Measurements from ENCODE around the gene CUBN.
"Not testable (repeated sequence)": the region's sequence is repeated elsewhere in the genome, so short reads cannot be mapped to it uniquely, and the experiment has no call there.

Gene CUBN

GRCh38 chr10:17141504-17142229, 12.1 kb upstream of the CUBN start:
- no peak for DNase-seq (ENCODE audit: low read depth in 3 of 3)

- DNase-seq (ENCODE audit: low read depth in 3 of 3) = no peak
These were observed 10.8 kb upstream of the CUBN start for GRCh38 chr10:17140386-17140761.

DNA sequence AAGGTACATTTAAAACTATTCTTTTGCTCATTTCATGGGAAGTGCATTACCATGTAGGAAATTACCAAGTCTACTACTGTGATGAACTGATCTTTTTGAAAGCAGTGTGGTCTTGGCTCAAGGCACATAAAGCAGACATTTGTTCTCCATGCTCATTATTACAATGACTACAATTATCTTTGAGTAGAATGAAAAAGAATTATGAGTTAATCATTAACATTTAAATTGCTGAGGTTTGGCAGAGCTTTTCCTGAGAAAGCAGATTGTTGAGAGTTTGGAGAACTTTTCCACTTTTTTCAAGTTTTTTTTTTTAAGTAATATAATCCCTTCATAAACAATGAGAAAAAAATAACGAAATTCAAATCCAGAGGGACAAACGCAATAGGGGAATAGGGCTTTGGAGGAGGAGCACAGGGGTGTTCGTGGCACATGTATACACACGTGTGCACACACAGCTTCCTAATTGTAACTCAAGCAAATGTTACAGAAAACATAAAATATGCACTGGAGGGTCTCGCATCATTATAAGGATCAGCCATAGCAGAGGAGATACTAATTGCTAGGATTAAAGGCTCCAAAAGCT, 8.9 kb upstream of the CUBN start:
- DNase-seq (ENCODE audit: low read depth in 3 of 3) = no peak

DNA sequence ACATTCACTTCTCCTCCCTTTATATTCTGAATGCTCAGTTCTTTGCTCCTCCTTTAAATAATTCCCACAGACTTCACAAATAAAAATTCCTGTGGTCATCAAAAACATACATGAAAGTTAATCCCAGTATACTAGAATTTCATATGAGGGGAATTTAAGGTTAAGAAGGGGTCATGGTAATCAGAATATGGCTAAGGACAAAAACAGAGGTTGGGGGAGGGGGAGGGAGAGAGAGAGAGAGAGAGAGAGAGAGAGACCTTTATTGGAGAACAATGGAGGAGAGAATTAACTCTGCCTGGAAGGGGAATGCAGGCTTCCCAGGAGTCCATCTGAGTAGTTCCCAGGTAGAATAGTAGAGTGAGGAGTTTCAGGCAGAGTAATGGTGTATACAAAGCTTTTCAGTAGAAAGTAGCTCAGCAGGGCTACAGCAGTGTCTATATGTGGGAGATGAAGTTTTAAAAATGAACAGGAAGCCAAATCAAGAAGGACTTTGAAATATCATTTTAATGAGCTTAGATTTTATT, 5.2 kb upstream of the CUBN start:
- DNase-seq (ENCODE audit: low read depth in 3 of 3) = no peak

GRCh38 chr10:17134282-17134681, 4.7 kb upstream of the CUBN start:
- DNase-seq (ENCODE audit: low read depth in 3 of 3) = no peak

GRCh38 chr10:17128261-17128660, 1.4 kb downstream of the CUBN start:
- no peak for DNase-seq (ENCODE audit: low read depth in 3 of 3)

GRCh38 chr10:17126327-17126726, 3.3 kb downstream of the CUBN start:
- DNase-seq (ENCODE audit: low read depth in 3 of 3) = no peak

DNA sequence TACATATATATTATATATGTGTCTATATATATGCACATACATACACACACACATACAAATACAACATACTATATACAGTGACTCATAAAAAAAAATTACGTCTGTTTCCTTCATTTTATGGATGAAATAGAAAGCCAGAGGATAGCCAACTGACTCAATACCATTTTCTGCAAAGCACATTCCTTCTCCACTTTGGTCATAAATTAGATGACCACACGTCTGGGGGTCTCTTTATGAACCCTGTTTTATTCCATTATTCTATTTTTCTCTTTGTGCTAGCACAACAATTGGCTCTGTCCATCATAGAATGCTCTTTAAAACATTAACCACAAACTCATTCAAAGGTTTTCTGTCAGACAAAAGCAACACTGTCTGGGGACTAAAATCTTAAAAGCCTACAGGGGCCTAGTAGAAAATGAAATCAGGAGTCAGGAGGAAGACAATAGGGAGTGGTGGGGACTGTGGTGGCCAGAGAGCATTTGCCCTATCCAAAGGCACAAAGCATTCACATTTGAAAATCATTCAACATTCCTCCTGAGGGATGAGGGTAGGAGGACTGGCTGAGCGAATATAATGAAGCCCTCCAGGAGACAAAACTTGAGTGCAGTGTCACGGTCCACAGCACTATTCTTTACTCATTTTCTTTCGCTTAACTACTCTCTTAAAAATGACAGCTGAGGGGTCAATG, 4.3 kb downstream of the CUBN start:
- no peak for DNase-seq (ENCODE audit: low read depth in 3 of 3)

GRCh38 chr10:17123961-17124360, 5.7 kb downstream of the CUBN start:
- no peak for DNase-seq (ENCODE audit: low read depth in 3 of 3)

DNA sequence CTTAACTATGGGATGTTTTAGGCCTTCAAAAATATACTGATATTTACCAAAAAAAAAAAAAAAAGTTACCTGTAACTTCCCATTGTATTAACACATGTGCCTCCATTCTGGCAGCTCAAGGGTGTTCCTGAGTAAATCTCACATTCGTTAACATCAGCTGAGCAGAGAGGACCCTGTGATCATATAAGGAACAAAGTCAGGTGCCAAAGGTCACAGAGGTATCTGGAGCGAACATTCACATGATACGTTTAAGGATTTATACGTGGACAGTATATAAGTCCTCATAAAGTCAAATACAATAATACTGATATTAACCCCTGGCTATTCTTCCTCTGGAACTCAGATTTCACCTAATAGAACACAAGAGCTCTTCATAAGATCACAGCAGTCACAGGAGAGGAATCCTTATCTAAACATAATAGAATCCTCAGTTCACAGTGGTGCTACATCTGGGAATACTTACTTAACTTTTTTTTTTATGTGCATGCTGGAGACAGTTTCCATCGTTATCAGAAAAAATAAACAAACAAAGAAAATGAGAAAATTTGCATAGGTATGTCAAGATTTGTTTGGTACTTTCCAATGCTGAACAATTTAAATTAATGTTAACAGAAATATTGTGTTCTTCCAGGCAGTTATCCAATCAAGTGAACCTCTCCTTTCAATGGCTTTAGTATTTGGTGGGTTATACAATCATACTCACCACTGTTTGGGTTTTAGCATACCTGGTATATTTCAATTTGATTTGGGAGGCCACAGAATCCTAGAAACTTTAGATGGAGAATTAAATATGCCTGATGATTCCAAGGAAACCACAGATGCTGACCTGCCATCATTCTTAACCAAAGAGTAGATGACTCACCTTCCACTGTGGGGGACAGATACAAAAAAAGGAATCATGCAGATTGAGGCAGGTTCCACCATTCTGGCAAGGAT, 6.6 kb downstream of the CUBN start:
- DNase-seq (ENCODE audit: low read depth in 3 of 3) = no peak

DNA sequence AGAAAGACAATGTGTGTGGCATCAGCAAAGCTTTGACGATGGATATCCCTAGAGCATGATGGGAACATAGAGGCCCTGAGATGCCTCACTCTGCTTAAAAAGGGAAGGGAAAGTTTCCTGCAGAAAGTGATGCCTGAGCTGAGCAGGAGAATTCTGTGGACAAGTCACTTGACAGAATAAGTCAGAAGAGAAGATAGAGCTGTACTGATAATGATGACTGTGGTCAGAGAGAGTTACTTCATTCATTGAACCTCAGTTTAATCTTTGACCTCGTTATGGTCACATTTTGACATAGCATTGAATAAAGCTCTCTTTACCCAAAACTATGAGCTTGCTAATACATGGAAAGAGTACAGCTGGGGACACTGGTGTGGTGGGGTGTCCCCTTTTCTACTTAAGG, 7.6 kb downstream of the CUBN start:
- DNase-seq (ENCODE audit: low read depth in 3 of 3) = no peak

DNA sequence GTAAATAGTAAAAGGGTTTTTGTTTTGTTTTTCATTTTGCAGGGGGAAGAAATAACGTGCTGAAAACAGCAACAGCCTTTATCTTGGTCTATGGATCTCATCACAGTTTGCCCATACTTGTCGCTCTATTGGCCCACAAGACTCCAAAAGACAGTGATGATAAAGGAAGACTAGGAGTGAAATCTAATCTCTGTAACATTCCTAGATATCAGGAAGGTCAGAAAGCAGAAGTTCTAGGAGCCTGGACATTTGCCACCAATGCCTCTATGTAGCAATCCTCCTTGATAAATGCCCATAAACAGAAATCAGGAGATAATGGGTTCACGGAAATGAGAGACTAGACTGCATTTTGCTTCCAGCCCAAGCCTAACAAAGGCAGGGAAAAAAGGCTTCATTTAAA, 8.9 kb downstream of the CUBN start:
- DNase-seq (ENCODE audit: low read depth in 3 of 3) = no peak

GRCh38 chr10:17119845-17120244, 9.8 kb downstream of the CUBN start:
- DNase-seq (ENCODE audit: low read depth in 3 of 3) = no peak

DNA sequence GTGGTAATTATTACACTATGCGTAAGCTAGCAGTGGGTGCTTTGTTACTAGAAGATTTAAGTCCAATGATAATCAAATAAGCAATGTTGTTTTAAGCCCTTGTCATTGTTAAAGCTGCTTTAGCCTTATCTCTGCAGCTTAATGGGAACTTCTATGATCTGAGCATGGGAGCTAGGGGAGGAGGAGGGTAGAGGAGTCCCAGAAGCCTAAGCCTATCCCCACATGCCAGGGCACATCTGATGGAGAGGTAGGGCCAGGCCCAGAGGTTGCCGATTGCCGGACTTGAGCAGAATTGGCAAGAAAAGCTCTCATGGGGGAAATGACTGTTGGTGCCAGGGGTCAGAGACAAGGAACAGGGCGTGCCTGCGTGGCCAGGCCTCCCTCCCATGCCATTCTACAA, 13.4 kb downstream of the CUBN start:
- DNase-seq (ENCODE audit: low read depth in 3 of 3) = no peak

DNA sequence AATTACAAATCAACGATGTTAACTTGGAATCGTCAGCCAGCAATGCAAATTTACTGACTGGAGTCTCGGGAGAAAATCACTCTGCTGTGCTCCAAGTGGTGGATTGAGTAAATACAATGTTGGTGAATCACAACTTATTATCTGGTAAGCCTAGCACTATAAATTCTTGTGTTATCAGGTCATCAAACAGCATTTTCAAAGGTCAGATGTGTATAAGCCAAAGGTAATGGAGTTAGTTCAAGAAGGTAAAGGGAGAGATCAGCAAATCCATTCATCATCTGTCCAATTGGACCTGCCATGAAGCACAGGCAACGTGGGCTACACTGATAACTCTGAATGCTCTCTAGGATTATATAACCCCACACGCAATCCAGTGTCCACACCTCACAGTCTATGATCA, 13.9 kb downstream of the CUBN start:
- DNase-seq (ENCODE audit: low read depth in 3 of 3) = no peak

GRCh38 chr10:17114878-17115444, 14.7 kb downstream of the CUBN start:
- DNase-seq (ENCODE audit: low read depth in 3 of 3) = not testable (repeated sequence)

DNA sequence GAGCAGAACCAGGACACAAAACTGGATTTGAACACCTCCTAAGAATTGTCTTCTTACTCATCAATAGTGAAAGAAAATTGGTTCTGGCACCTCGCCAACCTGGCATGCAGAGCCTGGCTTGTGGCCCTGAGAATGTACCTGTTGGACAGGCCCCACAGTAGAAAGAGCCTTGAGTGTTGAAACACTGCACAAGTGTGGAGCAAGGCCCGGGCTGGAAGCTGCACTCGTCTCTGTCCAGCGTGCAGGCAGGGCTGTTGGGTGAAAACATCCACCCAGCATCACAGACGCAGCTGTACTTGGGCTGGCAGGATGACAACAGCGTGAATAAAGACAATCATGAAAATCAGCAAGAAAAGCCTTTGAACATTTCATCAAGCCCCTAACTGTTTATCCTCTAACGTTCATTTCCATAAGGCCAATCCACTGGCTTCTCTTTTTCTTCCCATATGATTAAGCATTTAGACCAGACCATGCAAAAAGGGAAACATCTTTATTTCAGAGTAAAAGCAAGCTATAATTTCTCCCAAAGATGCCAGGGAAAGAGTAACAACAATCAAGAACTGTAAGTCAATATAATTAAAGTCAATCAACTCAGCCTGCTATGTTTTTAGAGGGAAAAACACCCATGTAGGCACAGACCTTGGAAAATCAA, 15.6 kb downstream of the CUBN start:
- no peak for DNase-seq (ENCODE audit: low read depth in 3 of 3)

GRCh38 chr10:17113346-17113745, 16.3 kb downstream of the CUBN start:
- DNase-seq (ENCODE audit: low read depth in 3 of 3) = no peak

DNA sequence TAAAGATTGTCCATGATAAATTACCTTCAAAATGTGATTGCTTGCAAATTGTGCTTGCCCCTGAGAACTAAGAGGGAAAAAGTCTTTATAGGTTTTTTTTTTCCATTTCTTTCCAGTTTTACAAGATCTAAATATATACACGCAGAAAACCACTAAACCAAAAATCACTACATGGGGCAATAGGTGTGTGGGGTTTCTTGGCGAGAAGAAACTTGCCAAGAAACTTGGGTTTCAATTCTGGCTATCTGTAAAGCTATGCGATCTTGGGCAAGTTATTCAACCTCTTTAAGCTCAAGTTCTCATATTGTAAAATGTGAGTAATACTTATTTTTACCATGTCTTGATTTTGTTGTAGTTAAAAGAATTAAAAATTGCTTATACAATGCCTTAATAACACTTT, 17.0 kb downstream of the CUBN start:
- DNase-seq (ENCODE audit: low read depth in 3 of 3) = no peak

- no peak for DNase-seq (ENCODE audit: low read depth in 3 of 3)
These were observed 20.0 kb downstream of the CUBN start for GRCh38 chr10:17109475-17110207.

Measured in stimulated activated CD4-positive, alpha-beta T cell treated with anti-CD3 and anti-CD28 coated beads, TNF-alpha, amount 100 ng/mL, for 4 hours (primary cell).